ENCODE measurements around the gene ERCC4. TPM values are rescaled to one million over a fixed set of nuclear protein-coding genes. Genes with fewer than 3 reads are reported as not detected.

The ERCC4 gene
- total and polyA plus RNA-seq, 2 of the 8 experiments (the other 6 are each of a cell fraction or from before 2014, with no cell fraction given) = 1.6 to 13.2 TPM

DNA sequence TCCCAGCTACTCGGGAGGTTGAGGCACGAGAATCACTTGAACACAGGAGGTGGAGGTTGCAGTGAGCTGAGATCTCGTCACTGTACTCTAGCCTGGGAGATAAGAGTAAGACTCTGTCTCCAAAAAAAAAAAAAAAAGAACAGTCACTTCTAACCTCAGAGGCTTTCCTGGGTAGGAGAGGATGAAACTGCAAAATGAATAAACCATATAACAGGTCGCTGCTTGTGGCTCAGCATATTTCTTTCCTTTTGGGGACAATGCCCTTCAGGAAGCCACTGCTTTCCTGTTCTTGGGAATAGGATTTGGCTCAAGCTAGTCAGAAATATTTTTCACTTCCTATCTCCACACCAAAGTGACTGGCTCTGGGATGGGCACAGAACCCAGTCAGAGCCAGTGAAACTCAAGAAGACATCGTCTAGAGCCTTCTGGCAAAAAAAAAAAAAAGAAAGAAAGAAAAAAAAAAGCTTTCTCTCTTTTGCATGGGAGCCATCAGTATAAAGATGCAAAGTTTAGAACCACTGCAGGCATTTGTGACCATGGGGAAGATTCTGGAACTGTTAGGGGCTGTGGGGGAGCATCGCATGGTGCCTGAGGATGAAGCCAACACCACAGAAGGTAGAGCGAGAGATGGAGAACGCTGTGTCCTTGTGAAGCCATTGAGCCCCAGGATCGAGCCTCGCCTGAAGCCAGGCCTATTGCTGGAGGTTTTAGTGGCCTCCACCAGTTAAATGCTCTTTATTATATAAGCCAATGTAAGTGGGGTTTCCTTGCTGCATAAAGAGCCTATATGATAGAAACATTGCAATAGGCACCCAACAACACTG lies 79.3 kb downstream of the ERCC4 start:
- ChIA-PET CTCF (ENCODE audit: partially characterized antibody) (interaction anchor here (0.7 kb wide), 1 partner anchor 53 kb away, joined by 3 read pairs; no protein-coding TSS in a partner anchor), POLR2A (ENCODE audit: partially characterized antibody) (no interaction called here)
- Histone ChIP-seq H4K20me1 (replicated peaks in 1 of 2; ENCODE audit: control insufficient read depth in 1 of 2, insufficient read depth in 2 of 2, low read length in 2 of 2) (no peaks in the 10 kb centered on the region), H3K23me2 (ENCODE audit: low read depth, low read length) (peaks cover 3% of the 10 kb centered on the region; the same call in 1 of the 2 replicates), H3K79me2 (ENCODE audit: control insufficient read depth in 1 of 2, insufficient read depth in 2 of 2, low read length in 2 of 2) (no peaks in the 10 kb centered on the region), H3K27ac (ENCODE audit: low read depth, low read length) (no peak overlapping the region), H3K18ac (ENCODE audit: extremely low read depth, low read length) (no peak overlapping the region), H2AK5ac (ENCODE audit: low read depth, low read length) (no peak overlapping the region), H3K4me2 (ENCODE audit: insufficient read depth in 1 of 2, low read depth in 2 of 2, low read length in 2 of 2) (no peak overlapping the region), H2BK120ac (replicated peaks; ENCODE audit: low read depth, low read length) (no peak overlapping the region), H3K4me3 (ENCODE audit: extremely low read depth in 1 of 4, insufficient read depth in 2 of 4, low read depth in 3 of 4, low read length in 4 of 4) (no peak overlapping the region), H4K8ac (ENCODE audit: extremely low read depth, insufficient read depth, low read length) (no peak overlapping the region), H3K23ac (ENCODE audit: insufficient read length) (no peak overlapping the region), H3K36me3 (ENCODE audit: control insufficient read depth in 2 of 4, insufficient read depth in 4 of 4, low read length in 3 of 4) (no peaks in the 10 kb centered on the region), H3K79me1 (ENCODE audit: low read depth, low read length) (no peaks in the 10 kb centered on the region), H2BK5ac (ENCODE audit: low read depth, low read length) (no peak overlapping the region), H2BK20ac (ENCODE audit: low read length) (no peak overlapping the region), H3K9ac (replicated peaks in 1 of 4; ENCODE audit: extremely low read depth in 1 of 4, low read depth in 3 of 4, low read length in 3 of 4) (no peak overlapping the region), H3K4me1 (replicated peaks in 1 of 4; ENCODE audit: control insufficient read depth in 3 of 4, insufficient read depth in 4 of 4, low read length in 3 of 4) (peaks cover 3 to 8% (median 5%) of the 10 kb centered on the region in 4 experiments), H2AFZ (ENCODE audit: low read length) (peak overlapping the region; percentile 32; the same call in 1 of the 2 replicates), H3K27me3 (replicated peaks in 1 of 4; ENCODE audit: control insufficient read depth in 3 of 4, extremely low read depth in 1 of 4, insufficient read depth in 3 of 4, low read length in 3 of 4) (no peaks in the 10 kb centered on the region), H4K91ac (replicated peaks; ENCODE audit: insufficient read length, low read length) (no peak overlapping the region), H2BK12ac (ENCODE audit: low read depth, low read length) (no peak overlapping the region), H3K56ac (replicated peaks; ENCODE audit: insufficient read length, low read depth, low read length) (no peak overlapping the region), H4K5ac (ENCODE audit: insufficient read length, low read depth, low read length) (no peak overlapping the region), H3K4ac (replicated peaks; ENCODE audit: insufficient read length, low read depth, low read length) (no peak overlapping the region), H2BK15ac (ENCODE audit: low read length) (0 out of 2 replicates have a peak overlapping the region, but pooled peaks have one; percentile 61), H3K14ac (ENCODE audit: insufficient read length) (no peak overlapping the region), H3K9me3 (ENCODE audit: insufficient read depth in 2 of 2, low read depth in 1 of 2, low read length in 1 of 2) (no peaks in the 10 kb centered on the region)
- DNase-seq (ENCODE audit: low read depth in 1 of 2, low spot score in 2 of 2) (no peak), FAIRE-seq (no peak)
- TF ChIP-seq SP4 (IDR thresholded peaks at IDR 0.05; ENCODE audit: low read length) (no peak), TAF7 (optimal IDR thresholded peaks at IDR 0.05; ENCODE audit: borderline replicate concordance, low read depth, low read length) (no peak), POLR2A (IDR thresholded peaks at IDR 0.05; ENCODE audit: control extremely low read depth in 1 of 2, low read depth in 2 of 2, low read length in 2 of 2) (no peak)
- 93% methylated on average over 9 of the region's 10 CpGs; no CpG with 5 or more reads in 1 of the 2 experiments for WGBS, 2 experiments (ENCODE audit: extremely low coverage in 1 of 2, insufficient coverage in 1 of 2, insufficient read length in 1 of 2, insufficient replicate concordance in 2 of 2, low coverage in 1 of 2, low lambda C conversion rate in 2 of 2, missing lambda C conversion rate in 1 of 2)
